ENCODE results near the gene C16orf87.

Gene C16orf87

GRCh38 chr16:46813611-46814010 is 17.4 kb downstream of the C16orf87 start:
- no peaks in the 10 kb centered on the region for H3K9me3 ChIP-seq
- no peaks in the 10 kb centered on the region for H3K4me1 ChIP-seq (ENCODE audit: control insufficient read depth in 1 of 2, insufficient read depth in 1 of 2, low read depth in 1 of 2, low read length in 1 of 2)
- H3K27me3 ChIP-seq = no peaks in the 10 kb centered on the region
- no peak overlapping the region for H3K4me3 ChIP-seq (ENCODE audit: low read depth in 1 of 2, low read length in 1 of 2)
- no peak overlapping the region for H3K27ac ChIP-seq
- no peaks in the 10 kb centered on the region for H3K36me3 ChIP-seq
- no peak for TF ChIP-seq CTCF (IDR thresholded peaks at IDR 0.05)

- no peaks in the 10 kb centered on the region for H3K4me1 ChIP-seq (ENCODE audit: control insufficient read depth in 1 of 2, insufficient read depth in 1 of 2, low read depth in 1 of 2, low read length in 1 of 2)
- no peak overlapping the region for H3K27ac ChIP-seq
- H3K9me3 ChIP-seq = no peaks in the 10 kb centered on the region
- no peak overlapping the region for H3K4me3 ChIP-seq (ENCODE audit: low read depth in 1 of 2, low read length in 1 of 2)
- no peak for TF ChIP-seq CTCF (IDR thresholded peaks at IDR 0.05)
- H3K36me3 ChIP-seq = no peaks in the 10 kb centered on the region
- H3K27me3 ChIP-seq = no peaks in the 10 kb centered on the region
These were observed 18.0 kb downstream of the C16orf87 start for GRCh38 chr16:46812781-46813540.

- Histone ChIP-seq H3K9me3 (no peaks in the 10 kb centered on the region), H3K4me3 (ENCODE audit: low read depth in 1 of 2, low read length in 1 of 2) (no peak overlapping the region), H3K36me3 (no peaks in the 10 kb centered on the region), H3K27me3 (no peaks in the 10 kb centered on the region), H3K27ac (no peak overlapping the region), H3K4me1 (ENCODE audit: control insufficient read depth in 1 of 2, insufficient read depth in 1 of 2, low read depth in 1 of 2, low read length in 1 of 2) (no peaks in the 10 kb centered on the region)
- no peak for TF ChIP-seq CTCF (IDR thresholded peaks at IDR 0.05)
These were observed 19.3 kb downstream of the C16orf87 start for GRCh38 chr16:46811682-46812081.

GRCh38 chr16:46808997-46809396 is 22.0 kb downstream of the C16orf87 start:
- no peak for TF ChIP-seq CTCF (IDR thresholded peaks at IDR 0.05)
- Histone ChIP-seq H3K9me3 (no peaks in the 10 kb centered on the region), H3K36me3 (no peaks in the 10 kb centered on the region), H3K4me1 (ENCODE audit: control insufficient read depth in 1 of 2, insufficient read depth in 1 of 2, low read depth in 1 of 2, low read length in 1 of 2) (no peaks in the 10 kb centered on the region), H3K27me3 (no peaks in the 10 kb centered on the region), H3K4me3 (ENCODE audit: low read depth in 1 of 2, low read length in 1 of 2) (no peak overlapping the region), H3K27ac (no peak overlapping the region)

- Histone ChIP-seq H3K27me3 (no peaks in the 10 kb centered on the region), H3K27ac (no peak overlapping the region), H3K4me3 (ENCODE audit: low read depth in 1 of 2, low read length in 1 of 2) (no peak overlapping the region), H3K4me1 (ENCODE audit: control insufficient read depth in 1 of 2, insufficient read depth in 1 of 2, low read depth in 1 of 2, low read length in 1 of 2) (no peaks in the 10 kb centered on the region), H3K36me3 (no peaks in the 10 kb centered on the region), H3K9me3 (no peaks in the 10 kb centered on the region)
- TF ChIP-seq CTCF (IDR thresholded peaks at IDR 0.05) = no peak
These were observed 23.6 kb downstream of the C16orf87 start for GRCh38 chr16:46807336-46807735.

Data from neutrophil (primary cell).